Calu3 (cell line): ENCODE data around the gene PHOX2A. TPM values are rescaled to one million over a fixed set of nuclear protein-coding genes. Genes with fewer than 3 reads are reported as not detected.

Experiments used
- BruUV-seq: library from RNA; stranded (reverse); fragments of 400-500 nt; replicated peaks from 2 replicates; lab custom pipeline; 2021; lab: Mats Ljungman, UMichigan
- CTCF ChIA-PET: fragments of 300-600 bp; sonication (Branson Sonifier 250); formaldehyde crosslinking; loops from one replicate; lab custom pipeline; 2022; ENCODE audit warnings: antibody characterized with exemption; lab: Charles Lee
- DNase-seq: peaks from one replicate; pipeline ENCODE4 v3.0.0; 2022
- H3K27ac Mint-ChIP-seq: one replicate; pipeline ENCODE4 v1.8.0; 2022; ENCODE audit warnings: mixed read lengths; ENCODE audit not compliant: unreplicated experiment
- H3K27me3 Mint-ChIP-seq: one replicate; pipeline ENCODE4 v1.8.0; 2022; ENCODE audit warnings: mixed read lengths; ENCODE audit not compliant: unreplicated experiment
- H3K36me3 Mint-ChIP-seq: one replicate; pipeline ENCODE4 v1.8.0; 2022; ENCODE audit warnings: mild to moderate bottlenecking, moderate library complexity, mixed read lengths; ENCODE audit not compliant: insufficient read depth, unreplicated experiment
- H3K4me1 Mint-ChIP-seq: one replicate; pipeline ENCODE4 v1.8.0; 2022; ENCODE audit warnings: mild to moderate bottlenecking, low read depth, mixed read lengths; ENCODE audit not compliant: unreplicated experiment
- H3K4me3 Mint-ChIP-seq: one replicate; pipeline ENCODE4 v1.8.0; 2022; ENCODE audit warnings: mild to moderate bottlenecking, low read depth, moderate library complexity, mixed read lengths; ENCODE audit not compliant: unreplicated experiment
- H3K9me3 Mint-ChIP-seq: one replicate; pipeline ENCODE4 v1.8.0; 2022; ENCODE audit warnings: low read depth, mixed read lengths; ENCODE audit not compliant: unreplicated experiment
- CTCF ChIP-seq: fragments of 200-600 bp; IDR thresholded peaks from one replicate; pipeline ENCODE4 v1.8.0; 2022; ENCODE audit warnings: antibody characterized with exemption; ENCODE audit not compliant: unreplicated experiment
- intact Hi-C: fragments of 100-400 bp; cut with micrococcal nuclease; formaldehyde crosslinking; loops from one replicate; pipeline ENCODE4 v1.10.0; 2022; ENCODE audit not compliant: unreplicated experiment
- total RNA-seq: library from RNA; stranded (reverse); gene quantifications from 2 replicates; pipeline ENCODE4 v1.2.3, GENCODE V29; 2022

The PHOX2A gene
- total RNA-seq, 1 experiment from 2014 or later: not detected

DNA sequence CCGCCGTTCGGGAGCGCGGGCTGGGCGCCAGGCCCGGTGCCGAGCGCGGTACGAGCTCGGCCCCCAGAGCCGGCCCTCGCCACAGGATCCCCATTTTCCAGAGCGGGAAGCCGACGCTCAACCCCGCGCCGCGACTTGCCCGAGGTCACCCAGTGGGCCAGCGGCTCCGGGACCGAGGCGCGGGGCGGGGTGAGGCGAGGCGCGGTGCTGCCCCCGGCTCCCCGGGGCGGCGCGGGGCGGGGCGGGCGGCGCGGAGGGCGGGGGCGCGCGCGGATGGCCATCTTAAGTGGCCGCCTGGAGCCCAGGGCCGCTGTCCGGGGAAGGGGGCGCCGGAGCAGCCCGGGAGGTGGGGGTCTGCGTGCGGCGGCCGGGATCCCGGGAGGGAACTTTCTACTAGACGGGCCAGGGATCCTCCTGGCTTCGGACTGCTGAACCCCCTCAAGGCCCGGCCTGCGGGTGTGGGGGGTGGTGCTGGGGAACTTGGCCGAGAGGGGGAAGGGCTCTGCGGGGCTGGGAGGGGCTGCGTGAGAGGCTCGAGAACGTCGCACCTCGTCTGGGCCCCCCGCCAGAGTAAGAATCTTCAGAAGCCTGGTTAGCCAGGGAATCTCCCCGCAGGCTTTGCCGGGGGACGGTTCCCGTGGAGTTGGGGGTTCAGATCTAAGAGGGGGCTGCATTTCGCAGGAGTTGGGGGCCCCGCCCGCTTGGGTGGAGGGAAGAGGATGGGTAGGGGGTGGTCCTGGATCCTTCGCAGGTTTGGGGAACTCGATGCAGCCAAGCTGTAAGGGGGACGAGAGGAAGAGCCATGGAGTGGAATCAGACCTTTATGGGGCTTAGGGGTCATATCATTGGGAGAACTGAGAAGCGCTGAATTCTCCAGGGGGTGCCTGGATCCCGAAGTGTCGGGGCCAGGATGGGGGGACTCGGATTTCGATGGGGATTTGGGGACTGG, 20.1 kb downstream of the PHOX2A start:
- Mint-ChIP-seq H3K27ac (peak overlapping the region; percentile 42), H3K4me3 (peak overlapping the region; percentile 73), H3K36me3 (peaks cover 39% of the 10 kb centered on the region), H3K4me1 (peaks cover 20% of the 10 kb centered on the region), H3K9me3 (no peaks in the 10 kb centered on the region), H3K27me3 (peaks cover 2% of the 10 kb centered on the region)
- intact Hi-C loops: loop anchor here (10.0 kb wide), 1 partner anchor 191 kb away; no protein-coding TSS in a partner anchor
- no TSS peak for BruUV-seq
- DNase-seq: peak; percentile 79
- CTCF ChIA-PET: interaction anchor here (0.7 to 1.6 kb wide), 5 partner anchors 14 to 285 kb away, joined by 3 to 7 read pairs (median 5); no protein-coding TSS in a partner anchor
- TF ChIP-seq CTCF: no peak

DNA sequence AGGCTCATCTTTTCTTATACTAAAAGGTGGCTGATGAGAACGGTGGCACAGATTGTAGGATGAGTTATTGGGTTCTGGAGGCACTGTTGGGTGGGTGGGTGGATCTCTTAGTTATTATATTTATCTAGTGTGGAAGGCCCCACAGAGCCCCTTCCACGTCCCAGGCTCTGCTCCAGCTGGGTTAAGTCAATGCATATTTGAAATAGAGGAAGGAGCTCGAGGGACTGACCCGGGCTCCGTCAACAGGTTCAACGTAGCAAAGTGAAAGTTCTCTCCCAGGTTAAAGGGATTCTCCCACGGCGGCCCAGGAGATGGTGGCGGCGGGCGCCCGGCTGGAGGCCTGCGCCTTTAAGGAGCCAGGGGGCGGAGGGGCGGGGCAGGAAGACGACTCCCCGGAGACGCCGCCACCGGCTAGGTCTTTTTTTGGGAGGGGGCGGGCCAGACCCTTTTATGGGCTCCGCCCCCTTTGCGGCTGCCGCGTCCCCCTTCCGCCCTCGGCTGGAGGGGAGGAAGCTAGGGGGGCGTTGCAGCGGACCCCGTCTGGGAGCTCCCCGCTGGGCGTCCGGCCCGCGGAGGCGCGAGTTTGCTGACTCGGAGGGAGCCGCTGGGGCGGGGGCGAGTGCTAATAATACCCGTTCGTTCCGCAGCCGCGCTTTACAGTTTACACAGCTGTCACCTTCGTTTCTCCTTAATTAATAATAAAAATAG, 20.9 kb downstream of the PHOX2A start:
- intact Hi-C loops: loop anchor here (10.0 kb wide), 1 partner anchor 192 kb away; no protein-coding TSS in a partner anchor
- CTCF ChIA-PET: interaction anchor here (0.7 to 1.6 kb wide), 5 partner anchors 13 to 208 kb away, joined by 3 to 7 read pairs (median 4); no protein-coding TSS in a partner anchor
- Mint-ChIP-seq H3K9me3 (no peaks in the 10 kb centered on the region), H3K4me3 (peak overlapping the region; percentile 73), H3K27me3 (peaks cover 10% of the 10 kb centered on the region), H3K36me3 (peaks cover 34% of the 10 kb centered on the region), H3K27ac (peak overlapping the region; percentile 33), H3K4me1 (peaks cover 20% of the 10 kb centered on the region)
- TF ChIP-seq CTCF: peak; percentile 29
- peak; percentile 95 for DNase-seq
- BruUV-seq: no TSS peak

DNA sequence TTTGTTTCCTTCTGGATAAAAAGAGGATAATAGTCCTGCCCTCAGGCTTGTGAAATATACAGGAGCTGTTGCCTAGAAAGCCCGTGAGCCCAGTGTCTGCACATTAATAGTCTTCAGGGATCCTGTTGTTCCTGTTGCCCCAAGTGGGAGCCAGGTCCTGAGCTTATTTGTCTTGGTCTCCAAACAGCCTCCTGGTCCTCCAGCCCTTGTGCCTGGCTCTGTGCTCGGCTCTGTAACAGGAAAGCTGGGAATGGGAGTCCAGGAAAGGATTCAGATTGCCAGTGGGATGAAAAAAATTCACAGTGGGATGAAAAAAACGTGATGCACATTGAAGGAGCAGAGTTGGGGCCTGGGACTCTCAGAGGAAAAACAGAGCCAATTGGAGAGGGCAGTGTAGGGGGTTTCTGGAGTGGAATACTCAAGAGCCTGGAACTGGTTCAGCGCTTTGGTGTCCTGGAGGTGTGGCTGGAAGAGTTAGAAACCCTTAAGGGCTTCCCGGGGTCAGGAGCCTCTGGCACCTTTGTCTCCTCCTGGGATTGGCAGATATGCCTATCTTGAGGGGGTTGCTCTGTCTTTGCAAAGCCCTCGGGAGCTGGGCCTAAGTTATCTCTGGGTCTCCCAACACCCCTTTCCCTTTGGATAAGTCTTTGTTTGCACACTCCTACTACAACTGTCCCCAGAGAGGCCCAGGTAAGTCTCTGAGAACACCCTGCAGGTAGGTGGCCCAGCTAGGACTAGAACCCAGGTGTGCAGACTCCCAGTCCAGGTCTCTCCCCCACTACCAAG, 21.7 kb downstream of the PHOX2A start:
- H3K4me3 Mint-ChIP-seq: peak overlapping the region; percentile 73
- no peak for DNase-seq
- no peak for TF ChIP-seq CTCF
- no peaks in the 10 kb centered on the region for H3K9me3 Mint-ChIP-seq
- H3K27me3 Mint-ChIP-seq: peaks cover 18% of the 10 kb centered on the region
- peaks cover 20% of the 10 kb centered on the region for H3K4me1 Mint-ChIP-seq
- peaks cover 34% of the 10 kb centered on the region for H3K36me3 Mint-ChIP-seq
- no TSS peak for BruUV-seq
- intact Hi-C loops: loop anchor here (10.0 kb wide), 1 partner anchor 193 kb away; no protein-coding TSS in a partner anchor
- CTCF ChIA-PET: interaction anchor here (0.7 to 1.6 kb wide), 3 partner anchors 14 to 209 kb away, joined by 3 to 7 read pairs (median 4); no protein-coding TSS in a partner anchor
- H3K27ac Mint-ChIP-seq: no peak overlapping the region
